ENCODE data around the gene CD209.

- TF ChIP-seq EZH2 (IDR thresholded peaks at IDR 0.05; ENCODE audit: borderline replicate concordance, low read length) = no peak
- TF ChIP-seq CTCF (conservative IDR thresholded peaks at IDR 0.05 in 1 of 2, IDR thresholded peaks at IDR 0.05 in 1 of 2; ENCODE audit: extremely low read depth in 1 of 2, insufficient read depth in 1 of 2, low read depth in 1 of 2, low read length in 2 of 2) = no peak
These were observed 3.0 kb downstream of the CD209 start for GRCh38 chr19:7744199-7744786.

Data from mammary epithelial cell (primary cell).